ENCODE data around the gene FLT3.
"Not testable (repeated sequence)": the region's sequence is repeated elsewhere in the genome, so short reads cannot be mapped to it uniquely, and the experiment has no call there.

FLT3 gene

GRCh38 chr13:27972478-27972820 lies 127.9 kb downstream of the FLT3 start:
- no peak for DNase-seq (ENCODE audit: low read depth)

- DNase-seq (ENCODE audit: low read depth), result no peak
Measured at GRCh38 chr13:27971776-27972477, 128.4 kb downstream of the FLT3 start.

GRCh38 chr13:27971236-27971645 lies 129.1 kb downstream of the FLT3 start:
- DNase-seq (ENCODE audit: low read depth), result no peak

DNA sequence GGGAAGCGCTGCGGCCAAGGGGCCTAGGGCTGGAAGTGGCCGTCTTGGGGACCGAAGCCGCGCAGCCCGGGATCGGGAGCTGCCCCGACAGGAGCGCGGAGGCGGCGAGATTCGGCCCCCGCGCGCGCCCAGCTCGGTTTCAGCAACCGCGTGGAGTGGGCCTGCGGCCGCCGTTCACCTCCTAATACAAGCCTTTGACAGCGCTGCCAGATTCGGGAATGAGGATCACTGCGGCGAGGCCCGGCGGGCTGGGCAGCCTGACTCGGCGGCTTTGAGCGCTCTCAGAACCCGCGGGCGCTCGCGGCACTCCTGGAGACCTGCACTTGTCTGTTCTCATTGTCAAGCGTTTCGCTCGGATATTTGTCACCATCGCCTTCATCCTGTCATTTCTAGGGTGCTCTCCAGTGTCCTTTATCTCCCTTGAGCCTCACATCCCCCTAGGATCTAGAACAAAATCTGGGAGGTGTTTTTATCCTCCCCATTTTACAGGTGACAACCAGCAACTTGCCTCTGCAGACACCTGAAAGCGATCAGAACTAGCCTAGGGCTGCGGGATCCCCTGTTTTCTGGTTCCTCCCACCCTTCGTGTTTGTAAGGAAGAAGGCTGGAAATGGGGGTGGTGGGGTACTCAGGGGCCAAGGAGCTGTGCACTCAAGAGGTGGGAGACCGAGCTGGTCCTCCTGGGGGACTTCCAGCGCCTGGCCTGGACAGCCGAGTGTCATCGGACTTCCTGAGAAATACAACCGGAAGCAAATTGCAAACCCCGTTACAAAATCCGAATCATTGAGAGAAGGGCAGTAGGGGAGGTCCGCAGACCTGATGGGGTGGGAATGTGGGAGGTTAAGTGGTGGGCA lies 129.8 kb downstream of the FLT3 start:
- no peak for DNase-seq (ENCODE audit: low read depth)

GRCh38 chr13:27969866-27970229 lies 130.5 kb downstream of the FLT3 start:
- DNase-seq (ENCODE audit: low read depth), result no peak

DNA sequence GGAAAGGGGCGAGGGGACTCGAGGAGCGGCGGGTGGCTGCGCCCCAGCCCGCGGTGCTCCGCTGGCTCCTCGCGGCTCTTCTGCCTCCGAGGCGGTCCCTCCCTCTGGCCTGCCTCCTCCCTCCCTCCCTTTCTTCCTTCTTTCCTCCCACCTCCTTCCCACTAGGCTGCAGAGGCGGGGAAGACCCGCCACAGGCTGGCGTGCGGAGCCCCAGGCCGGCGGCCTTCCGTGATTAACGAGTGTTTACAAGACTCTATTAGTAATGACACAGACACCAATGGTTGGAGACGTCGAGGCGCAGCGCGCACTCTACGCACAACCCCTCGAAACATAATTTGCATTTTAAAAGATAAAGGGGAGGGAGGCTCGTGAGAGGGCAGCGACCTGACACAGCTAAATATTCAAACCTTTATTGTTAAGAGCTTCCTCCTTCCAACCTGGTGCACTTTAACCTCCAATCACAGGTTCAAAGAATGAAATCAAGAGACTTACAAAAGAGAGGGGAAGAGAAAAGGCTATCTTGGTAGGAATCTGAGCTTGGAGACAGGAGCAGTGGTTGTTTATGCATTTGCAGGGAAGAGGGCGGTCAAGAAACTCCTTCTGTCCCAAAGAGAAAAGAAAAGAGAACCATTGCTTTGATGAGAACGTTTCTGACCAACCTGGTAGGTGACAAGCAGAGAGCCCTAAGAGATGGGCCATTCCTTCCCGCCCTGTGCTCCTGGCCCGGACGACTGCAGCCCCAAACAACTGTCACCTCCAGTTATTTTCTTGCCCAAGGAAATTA lies 131.1 kb downstream of the FLT3 start, which contains the start of gene CDX2:
Gene CDX2, minus strand, starts transcription at position 234 of the 784 bp plus-strand sequence. CDS start 309 bp downstream, outside the sequence.
- DNase-seq (ENCODE audit: low read depth), result no peak

DNA sequence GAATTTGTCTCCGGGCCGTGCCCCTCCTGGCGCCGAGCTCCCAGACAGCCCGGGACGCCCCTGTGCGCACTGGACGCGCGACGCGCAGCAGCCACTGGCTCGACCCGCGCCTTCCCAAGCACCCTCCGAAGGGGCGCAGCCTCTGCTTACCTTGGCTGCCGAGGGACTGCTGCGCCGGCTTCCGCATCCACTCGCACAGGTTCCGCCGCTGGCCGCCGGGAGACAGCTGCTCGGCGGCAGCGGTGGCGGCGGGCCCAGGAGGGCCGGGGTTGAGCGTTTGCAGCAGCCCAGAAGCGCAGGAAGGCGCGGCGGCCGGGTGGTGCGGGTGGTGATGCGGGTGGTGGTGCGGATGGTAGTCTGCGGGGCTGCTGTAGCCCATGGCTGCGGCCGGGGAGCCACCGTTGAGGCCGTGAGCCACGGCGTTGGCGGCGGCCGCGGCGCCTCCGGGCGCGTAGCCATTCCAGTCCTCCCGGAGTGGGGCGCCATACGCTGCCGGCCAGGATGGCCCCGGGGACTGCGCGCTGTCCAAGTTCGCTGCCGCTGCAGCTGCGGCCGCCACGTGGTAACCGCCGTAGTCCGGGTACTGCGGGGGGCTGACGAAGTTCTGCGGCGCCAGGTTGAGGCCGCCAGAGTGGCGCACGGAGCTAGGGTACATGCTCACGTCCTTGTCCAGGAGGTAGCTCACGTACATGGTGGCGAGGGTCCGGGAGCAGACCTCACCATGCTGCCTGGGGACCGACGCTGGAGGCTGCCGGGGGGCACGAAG lies 131.9 kb downstream of the FLT3 start:
- DNase-seq (ENCODE audit: low read depth), result no peak

DNA sequence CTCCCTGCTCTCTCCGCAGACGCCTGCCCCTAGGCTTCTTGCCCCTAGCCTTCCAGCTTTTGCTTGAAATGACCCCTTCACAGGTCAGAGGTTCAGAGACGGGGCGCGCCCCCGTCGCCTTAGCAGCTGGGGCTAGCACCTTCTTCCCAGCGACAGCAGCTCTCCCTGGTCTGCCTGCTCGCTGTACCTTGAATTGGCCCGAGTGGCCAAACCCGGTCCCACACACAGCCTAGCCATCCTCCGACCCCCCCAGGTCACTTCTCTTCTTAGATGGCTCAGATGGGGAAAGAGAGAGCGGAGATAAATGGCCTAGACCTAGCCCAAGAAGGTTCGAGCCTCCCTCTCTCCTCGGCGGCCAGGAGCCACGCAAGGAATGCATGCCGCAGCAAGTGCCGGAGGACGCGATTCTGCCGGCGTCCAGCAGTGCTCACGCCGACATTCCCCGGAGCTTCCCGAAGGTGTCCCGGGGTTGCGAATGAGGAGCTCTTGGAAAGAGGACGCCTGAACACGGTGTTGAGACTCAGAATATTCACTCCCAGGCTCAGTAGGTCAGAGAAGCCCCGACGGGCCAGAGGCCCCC lies 132.6 kb downstream of the FLT3 start:
- DNase-seq (ENCODE audit: low read depth), result no peak

DNA sequence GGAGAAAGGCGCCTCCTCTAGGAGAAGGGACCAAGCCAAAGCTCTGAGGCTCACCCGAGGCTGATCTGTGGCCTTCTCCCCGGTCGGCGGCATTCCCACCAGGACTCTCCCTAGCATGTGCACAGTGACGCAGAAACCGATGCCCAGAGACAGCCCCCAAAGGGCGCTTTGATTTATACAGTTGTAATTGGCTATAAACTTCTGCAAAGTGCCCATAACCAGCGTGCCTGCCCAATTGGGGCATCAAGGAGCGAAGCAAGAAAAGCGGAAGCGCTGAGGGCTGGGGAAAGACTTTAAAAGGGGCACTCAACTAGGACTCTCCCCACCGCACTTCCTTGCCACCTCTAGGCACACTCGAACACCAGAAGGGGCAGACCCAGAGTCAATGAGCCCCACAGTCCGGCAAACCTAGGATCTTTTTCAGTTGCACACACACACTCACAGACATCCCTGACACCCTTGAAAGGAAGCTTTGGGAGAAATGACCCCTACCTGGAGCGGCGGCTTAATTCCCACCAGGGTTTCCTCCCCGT lies 133.1 kb downstream of the FLT3 start:
- DNase-seq (ENCODE audit: low read depth), result no peak

DNA sequence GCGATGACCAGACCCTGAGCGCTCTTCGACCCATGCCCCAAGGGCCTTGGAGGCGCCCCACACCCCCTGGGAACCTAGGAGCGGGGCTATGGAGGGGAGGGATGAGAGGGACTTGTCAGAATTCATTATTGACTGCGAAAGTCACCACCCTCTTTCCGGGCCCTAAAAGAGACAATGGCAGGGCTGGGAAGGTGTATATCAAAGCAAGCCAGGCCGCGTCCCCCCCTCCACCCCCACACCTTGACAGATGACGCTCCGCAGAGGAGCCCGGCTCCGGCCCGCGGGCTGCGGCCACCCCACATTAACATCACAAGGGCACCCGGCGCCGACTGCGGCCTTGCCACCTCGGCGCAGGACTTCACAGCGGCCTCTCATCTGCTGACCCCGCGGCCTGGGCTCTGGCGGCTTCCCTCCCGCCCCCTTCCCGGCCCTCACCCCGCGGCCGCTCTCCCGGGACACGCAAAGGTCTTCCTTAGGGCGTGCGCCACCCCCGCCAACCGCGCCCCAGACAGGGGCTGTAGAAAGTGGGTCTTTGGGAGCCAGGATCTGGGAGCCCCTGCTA lies 133.7 kb downstream of the FLT3 start:
- DNase-seq (ENCODE audit: low read depth), result no peak

GRCh38 chr13:27965740-27966640 lies 134.4 kb downstream of the FLT3 start:
- DNase-seq (ENCODE audit: low read depth), result no peak

DNA sequence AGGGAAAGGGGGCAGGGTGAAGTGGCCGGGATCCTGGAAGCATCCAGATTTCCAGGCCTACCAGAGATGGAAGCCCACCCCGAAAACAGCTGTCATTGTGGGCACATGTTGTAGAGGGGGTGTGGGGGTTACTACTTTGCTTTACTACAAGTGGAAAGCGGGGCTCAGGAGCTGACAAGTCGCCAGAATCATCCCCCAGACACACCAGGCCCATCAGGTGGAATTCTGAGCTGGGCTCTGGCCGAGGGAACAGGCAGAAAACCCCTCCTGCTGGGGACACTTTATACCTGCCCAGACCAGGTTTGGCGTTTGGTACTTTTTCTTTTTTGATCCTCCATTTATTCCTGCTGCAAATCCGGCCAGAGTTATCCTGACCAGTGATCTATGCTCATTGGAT lies 135.0 kb downstream of the FLT3 start:
- DNase-seq (ENCODE audit: low read depth), result no peak

GRCh38 chr13:27964741-27965323 lies 135.5 kb downstream of the FLT3 start:
- DNase-seq (ENCODE audit: low read depth), result no peak

DNA sequence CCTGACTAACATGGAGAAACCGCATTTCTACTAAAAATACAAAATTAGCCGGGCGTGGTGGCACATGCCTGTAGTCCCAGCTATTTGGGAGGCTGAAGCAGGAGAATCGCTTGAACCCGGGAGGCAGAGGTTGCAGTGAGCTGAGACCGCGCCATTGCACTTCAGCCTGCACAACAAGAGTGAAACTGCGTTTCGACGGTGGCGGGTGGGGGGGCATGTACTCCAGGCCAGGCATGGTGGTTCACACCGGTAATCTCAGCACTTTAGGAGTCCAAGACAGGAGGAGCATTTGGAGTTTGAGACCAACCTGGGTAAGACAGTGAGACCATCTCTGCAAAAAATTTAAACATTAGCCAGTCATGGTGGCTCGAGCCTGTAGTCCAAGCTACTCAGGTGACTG lies 136.2 kb downstream of the FLT3 start:
- not testable (repeated sequence) for DNase-seq (ENCODE audit: low read depth)

DNA sequence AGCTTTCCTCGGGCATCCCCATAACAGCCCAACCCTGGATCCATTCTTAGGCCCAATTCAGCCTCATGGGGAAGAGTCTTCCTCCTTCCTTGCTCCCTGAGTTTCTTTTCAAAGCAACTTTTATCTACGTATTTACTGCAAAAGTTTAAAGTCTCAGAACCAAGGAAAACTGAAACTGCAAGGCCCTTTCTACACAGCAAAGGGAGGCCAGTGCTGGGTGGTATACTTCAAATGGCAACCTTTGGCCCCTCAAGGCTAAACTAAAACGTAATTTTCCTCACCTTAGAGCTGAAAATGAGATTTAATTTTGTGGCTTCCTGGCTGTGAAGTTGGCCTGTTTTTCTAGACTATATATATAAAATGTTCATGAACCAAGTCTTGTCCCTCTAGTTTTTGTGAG lies 136.9 kb downstream of the FLT3 start:
- DNase-seq (ENCODE audit: low read depth), result no peak

GRCh38 chr13:27962982-27963381 lies 137.4 kb downstream of the FLT3 start:
- DNase-seq (ENCODE audit: low read depth), result no peak

GRCh38 chr13:27962128-27962841 lies 138.1 kb downstream of the FLT3 start:
- DNase-seq (ENCODE audit: low read depth), result no peak

DNA sequence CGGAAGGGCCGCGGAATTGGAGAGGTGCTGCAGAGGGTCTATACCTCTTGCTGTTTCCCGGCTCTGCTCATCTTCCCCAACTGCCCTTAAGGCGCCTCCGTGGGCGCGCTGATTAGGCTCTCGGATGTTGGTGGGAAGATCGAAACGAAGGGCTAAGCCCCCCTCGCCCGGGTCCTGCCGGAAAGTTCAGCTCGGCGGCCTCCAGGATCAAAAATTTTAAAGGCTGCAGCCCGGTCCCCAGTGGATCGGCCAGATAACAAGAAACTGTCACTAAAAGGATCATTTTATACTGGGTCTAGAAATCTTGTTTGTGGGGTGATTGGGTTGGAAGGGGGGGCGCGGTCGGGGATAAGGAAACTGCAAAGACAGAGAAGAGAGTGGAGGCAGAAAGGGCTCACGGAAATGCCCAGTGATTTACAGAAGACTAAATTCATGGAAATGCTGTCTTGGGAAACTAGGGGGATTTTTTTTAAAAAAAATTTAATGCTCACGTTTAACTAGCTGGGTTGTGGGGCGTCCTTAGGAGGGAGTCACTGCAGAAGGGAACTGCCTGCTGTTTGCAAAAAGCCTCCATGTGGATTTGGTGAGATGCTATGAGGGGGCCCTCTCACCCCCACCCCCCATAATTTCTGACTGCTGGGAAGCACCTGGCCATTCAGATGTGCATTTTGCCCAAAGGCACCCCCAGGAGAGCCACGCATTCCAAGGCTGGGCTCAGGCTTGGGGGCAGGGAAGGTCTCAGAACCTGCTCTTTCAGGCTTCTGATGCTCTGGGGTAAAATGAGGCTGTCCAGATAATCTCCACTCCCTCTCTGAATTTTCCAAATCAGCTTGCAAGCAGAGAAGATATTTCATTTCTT lies 138.9 kb downstream of the FLT3 start:
- DNase-seq (ENCODE audit: low read depth), result no peak
